Inflammatory macrophage treated with lipopolysaccharide for 1 hour (primary cell): ENCODE results near the gene PUDP.

Source experiments
- DNase-seq, 2 donors: peaks; one replicate each; pipeline ENCODE4 v3.0.0-alpha.2; 2020 to 2022

The PUDP gene

GRCh38 chrX:7146703-7147412 lies 1.1 kb downstream of the PUDP start:
- peak; percentile 5 to 35 for DNase-seq

DNA sequence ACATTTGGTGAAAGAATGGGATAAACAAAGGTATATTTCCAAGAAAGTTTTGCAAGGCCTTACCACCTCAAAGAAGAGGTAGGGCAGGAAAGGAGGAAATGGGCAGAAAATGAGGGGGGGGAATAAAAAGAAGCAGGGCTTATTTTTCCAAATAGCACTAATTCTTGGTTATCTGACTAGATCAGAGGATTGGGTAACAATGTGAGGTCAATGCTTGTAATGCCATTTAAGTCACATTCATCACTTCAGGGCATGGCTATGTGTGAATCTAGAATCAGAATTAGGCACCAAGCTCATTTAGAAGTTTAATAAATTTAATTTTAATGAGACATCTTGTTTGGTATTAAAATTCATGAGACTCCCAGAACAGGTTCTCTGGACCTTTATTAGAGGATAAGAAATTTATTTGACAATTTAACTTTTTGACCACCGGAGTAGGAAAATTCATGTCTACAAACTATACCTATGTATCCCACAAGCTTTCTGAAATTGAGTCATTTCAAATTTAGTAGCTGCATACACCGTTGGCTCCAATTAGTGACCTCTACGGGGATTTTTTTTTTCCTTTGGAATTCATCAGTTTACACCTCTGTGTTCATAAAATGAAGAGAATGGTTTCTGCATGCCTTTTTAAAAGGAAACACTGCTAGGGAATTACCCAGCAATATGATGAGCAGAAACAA lies 1.8 kb downstream of the PUDP start:
- no peak for DNase-seq

- peak; percentile 12 to 13 for DNase-seq
Observed at GRCh38 chrX:7145454-7145853, 2.5 kb downstream of the PUDP start.

DNA sequence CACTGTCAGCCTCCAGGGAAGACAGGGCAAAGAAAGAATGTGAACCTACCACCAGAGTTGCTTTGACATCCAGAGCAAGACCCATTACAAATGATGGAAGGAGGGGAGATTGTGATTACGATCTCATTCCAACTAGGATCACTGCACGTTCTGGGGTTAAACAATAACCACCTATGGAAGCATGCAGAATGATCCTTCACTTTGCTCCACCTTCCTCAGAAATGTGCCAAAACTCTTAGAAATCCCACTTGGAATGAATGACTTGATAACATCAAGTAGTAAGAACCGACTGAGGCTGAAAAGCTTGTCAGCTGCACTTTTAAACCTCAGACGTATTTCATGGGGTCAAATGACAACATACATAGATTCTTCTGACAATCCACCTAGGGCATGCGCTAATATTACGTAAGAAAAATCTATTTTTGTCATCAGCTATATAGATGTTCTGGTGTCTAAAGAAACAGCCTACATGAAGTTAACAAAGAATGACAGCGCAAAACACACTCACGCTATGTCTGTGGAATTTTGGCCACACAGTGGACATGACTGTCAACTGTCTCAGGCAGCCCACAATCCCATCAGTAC lies 3.9 kb downstream of the PUDP start:
- DNase-seq = no peak

DNA sequence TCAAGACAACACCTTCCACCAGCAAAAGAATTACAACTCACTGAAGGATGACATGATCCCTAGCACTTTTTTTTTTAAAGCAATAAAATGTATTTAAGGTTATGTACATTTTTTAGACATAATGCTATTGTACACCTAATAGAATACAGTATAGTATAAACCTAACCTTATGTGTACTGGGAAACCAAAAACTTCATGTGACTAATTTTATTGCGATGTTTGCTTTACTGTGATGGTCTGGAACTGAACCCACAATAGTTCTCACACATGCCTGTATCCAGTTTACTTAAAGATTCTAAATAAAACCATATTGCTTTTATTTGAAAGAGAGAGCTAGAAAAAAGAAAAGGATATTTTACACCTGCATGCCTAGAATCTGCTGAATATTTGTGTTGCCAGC lies 4.9 kb downstream of the PUDP start:
- DNase-seq = no peak

- DNase-seq = no peak
Observed at GRCh38 chrX:7139202-7140081, 8.5 kb downstream of the PUDP start.

DNA sequence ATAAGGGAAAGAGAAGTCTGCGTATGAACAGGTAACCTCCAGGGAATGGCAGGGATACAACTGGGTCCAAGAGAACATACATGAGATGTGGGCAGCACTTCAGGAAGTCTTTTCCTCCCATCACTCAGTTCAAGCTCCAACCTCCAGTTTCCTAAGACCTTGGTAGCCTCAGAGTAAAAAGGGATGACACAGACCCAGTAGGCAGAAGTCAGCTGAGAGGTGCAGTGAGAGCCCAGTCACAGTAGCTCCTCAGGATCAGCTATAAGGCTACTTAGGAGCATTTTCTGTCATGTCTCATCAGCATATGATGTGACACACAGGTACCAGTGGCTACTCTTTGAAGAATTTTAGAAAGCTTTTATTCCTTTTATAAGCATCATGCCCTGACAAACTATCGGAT lies 13.0 kb downstream of the PUDP start:
- DNase-seq = peak in 1 of 2 donors; percentile 47

- DNase-seq = no peak
Observed at GRCh38 chrX:7133050-7133440, 14.9 kb downstream of the PUDP start.

GRCh38 chrX:7132335-7133049 lies 15.5 kb downstream of the PUDP start:
- DNase-seq = peak; percentile 48 to 60

- no peak for DNase-seq
Observed at GRCh38 chrX:7131621-7132020, 16.3 kb downstream of the PUDP start.

- no peak for DNase-seq
Observed at GRCh38 chrX:7127056-7127455, 20.9 kb downstream of the PUDP start.

- DNase-seq = no peak
Observed at GRCh38 chrX:7120878-7121219, 27.1 kb downstream of the PUDP start.

- DNase-seq = no peak
Observed at GRCh38 chrX:7119950-7120877, 27.7 kb downstream of the PUDP start.

DNA sequence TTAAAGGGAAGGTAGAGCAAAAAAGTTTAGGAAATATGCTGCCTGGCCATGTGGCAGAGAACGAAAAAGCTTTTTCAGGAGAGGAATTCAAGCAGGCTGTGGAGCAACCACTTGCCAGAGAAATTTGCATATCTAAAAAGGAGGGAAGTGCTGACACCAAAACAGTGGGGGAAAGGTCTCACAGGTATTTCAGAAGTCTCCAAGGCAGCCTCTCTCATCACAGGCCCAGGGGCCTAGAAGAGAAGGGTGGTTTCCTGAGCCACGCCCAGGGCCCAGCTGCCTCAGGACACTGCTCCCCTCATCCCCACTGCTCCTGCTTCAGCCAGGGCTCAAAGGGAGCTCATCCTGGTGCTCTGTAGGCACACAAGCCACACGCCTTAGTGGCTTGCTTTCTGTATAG lies 30.4 kb downstream of the PUDP start:
- DNase-seq = no peak

DNA sequence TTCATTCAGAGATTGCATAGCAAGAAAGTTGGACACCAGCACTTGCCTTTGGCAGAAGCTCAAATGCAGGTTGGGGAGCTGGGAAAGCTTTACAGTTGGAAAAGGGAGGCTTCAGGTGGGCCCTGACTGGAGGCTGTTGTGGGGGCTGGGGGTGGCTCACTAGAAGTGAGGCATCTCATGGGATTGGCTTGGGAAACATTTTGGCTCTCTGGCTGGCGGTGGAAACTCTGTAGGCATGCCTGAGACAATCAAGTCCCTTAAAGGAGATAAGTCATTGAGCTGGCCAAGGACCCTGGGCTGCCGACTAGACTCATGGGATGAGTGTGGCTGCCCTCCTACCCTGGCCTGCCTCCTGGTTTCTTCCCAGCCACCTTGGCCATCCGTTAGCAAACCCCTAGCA lies 31.9 kb downstream of the PUDP start:
- no peak for DNase-seq

DNA sequence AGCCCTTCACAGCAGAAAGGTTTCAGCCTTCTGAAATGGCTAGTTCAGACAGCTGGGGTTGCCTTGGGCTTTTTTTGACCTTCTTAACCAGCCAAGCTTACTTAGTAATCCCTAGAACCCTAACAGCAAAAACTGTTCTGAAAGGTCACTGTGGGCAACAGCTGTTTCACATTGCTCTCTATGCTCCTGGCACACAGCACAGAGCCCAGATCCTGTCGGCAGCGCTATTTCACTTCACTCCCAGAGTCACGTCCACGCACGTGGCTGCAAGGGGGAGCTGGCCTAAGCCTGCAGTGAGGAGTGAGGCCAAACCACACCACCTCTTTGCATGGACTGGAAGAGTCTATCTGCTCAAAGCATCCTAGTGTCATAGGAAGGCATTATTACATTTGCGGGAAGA lies 32.4 kb downstream of the PUDP start:
- no peak for DNase-seq

- no peak for DNase-seq
Observed at GRCh38 chrX:7112071-7112470, 35.9 kb downstream of the PUDP start.

DNA sequence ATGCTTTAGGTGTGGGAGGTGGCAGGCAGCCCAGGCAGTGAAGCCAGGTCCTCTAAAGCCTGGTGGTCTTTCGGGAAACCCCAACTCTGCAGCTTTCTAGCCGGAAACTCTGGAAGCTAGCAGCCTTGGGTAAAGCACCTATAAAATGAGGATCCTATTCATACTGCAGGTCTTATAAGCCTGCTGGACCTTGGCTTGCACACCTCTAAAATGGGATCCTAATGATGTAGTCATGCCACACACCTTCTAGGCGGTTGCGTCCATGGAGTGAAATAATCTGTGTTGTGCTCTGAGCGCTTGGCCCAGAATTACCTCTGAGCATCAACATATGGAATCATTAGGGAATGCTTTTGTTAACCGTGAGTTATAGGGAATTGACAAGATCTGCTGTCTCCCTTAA lies 36.4 kb downstream of the PUDP start:
- DNase-seq = no peak

GRCh38 chrX:7110821-7111276 lies 37.1 kb downstream of the PUDP start:
- no peak for DNase-seq

DNA sequence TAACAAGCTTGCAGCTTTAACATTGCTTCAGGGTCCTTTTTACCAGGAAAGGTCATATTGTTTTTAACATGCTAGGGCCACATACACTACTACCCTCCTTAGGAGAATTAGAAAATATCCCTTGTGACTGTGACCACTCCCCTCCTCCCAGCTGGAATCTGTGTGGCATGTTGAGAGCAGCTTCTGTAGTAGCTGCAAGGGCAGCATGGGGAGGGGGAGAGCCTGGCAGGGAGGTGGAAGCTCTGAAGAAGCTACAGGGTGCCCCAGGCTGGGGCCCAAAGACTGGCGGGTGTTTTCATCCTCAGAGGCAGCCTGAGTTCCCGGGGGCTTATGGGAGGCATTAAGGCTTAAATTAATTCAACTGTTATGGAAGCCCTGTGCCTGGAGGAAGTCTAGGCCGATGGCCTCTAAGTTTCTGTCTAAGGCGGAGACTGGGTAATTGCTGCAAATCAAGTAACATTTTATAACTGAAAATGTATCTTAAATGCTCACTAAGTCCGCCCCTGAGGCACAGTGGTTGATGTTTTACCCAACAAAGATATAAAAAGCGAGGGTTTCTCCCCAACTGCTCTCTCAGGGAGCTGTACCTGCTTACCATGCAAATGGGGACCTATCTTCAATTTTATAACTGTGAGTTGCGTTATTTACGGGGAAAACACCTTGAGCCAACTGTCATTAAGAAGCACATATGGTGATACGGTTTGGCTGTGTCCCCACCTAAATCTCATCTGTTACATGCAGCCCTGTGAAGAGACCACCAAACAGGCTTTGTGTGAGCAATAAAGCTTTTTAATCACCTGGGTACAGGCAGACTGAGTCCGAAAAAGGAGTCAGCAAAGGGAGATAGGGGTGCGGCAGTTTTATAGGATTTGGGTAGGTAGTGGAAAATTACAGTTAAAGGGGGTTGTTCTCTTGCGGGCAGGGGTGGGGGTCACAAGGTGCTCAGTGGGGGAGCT lies 37.8 kb downstream of the PUDP start:
- DNase-seq = no peak
